Measurements from ENCODE around the gene POC5. TPM values are rescaled to one million over a fixed set of nuclear protein-coding genes. Genes with fewer than 3 reads are reported as not detected.
"Not testable (repeated sequence)": the region's sequence is repeated elsewhere in the genome, so short reads cannot be mapped to it uniquely, and the experiment has no call there.

The POC5 gene
- total RNA-seq, 3 donors from 2014 or later = 7.7 to 13.3 (median 9.5) TPM

DNA sequence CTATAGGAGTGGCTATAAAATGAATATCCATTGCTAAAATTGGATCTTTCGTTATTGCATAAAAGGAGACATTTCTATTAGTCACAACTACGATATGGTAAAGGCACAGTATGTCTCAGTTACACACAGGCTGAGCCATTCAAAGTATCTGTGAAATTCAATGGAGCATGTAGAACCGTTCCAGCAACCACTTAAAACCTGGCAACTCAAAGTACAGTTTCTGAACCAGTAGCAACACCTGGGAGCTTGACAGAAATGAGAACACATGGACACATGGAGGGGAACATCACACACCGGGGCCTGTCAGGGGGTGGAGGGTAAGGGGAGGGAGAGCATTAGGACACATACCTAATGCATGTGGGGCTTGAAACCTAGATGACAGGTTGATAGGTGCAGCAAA, 15.4 kb downstream of the POC5 start:
- Histone ChIP-seq H3K9me3 (no peaks in the 10 kb centered on the region), H3K4me1 (ENCODE audit: low read depth) (no peaks in the 10 kb centered on the region), H3K36me3 (ENCODE audit: low read depth) (no peaks in the 10 kb centered on the region), H3K4me3 (no peak overlapping the region)
- TF ChIP-seq, protein P1, sequence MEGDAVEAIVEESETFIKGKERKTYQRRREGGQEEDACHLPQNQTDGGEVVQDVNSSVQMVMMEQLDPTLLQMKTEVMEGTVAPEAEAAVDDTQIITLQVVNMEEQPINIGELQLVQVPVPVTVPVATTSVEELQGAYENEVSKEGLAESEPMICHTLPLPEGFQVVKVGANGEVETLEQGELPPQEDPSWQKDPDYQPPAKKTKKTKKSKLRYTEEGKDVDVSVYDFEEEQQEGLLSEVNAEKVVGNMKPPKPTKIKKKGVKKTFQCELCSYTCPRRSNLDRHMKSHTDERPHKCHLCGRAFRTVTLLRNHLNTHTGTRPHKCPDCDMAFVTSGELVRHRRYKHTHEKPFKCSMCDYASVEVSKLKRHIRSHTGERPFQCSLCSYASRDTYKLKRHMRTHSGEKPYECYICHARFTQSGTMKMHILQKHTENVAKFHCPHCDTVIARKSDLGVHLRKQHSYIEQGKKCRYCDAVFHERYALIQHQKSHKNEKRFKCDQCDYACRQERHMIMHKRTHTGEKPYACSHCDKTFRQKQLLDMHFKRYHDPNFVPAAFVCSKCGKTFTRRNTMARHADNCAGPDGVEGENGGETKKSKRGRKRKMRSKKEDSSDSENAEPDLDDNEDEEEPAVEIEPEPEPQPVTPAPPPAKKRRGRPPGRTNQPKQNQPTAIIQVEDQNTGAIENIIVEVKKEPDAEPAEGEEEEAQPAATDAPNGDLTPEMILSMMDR (IDR thresholded peaks at IDR 0.05) = no peak
- ATAC-seq (no peak), DNase-seq (no peak)
- intact Hi-C loops (cut with DNase I, micrococcal nuclease) = no loop called here

DNA sequence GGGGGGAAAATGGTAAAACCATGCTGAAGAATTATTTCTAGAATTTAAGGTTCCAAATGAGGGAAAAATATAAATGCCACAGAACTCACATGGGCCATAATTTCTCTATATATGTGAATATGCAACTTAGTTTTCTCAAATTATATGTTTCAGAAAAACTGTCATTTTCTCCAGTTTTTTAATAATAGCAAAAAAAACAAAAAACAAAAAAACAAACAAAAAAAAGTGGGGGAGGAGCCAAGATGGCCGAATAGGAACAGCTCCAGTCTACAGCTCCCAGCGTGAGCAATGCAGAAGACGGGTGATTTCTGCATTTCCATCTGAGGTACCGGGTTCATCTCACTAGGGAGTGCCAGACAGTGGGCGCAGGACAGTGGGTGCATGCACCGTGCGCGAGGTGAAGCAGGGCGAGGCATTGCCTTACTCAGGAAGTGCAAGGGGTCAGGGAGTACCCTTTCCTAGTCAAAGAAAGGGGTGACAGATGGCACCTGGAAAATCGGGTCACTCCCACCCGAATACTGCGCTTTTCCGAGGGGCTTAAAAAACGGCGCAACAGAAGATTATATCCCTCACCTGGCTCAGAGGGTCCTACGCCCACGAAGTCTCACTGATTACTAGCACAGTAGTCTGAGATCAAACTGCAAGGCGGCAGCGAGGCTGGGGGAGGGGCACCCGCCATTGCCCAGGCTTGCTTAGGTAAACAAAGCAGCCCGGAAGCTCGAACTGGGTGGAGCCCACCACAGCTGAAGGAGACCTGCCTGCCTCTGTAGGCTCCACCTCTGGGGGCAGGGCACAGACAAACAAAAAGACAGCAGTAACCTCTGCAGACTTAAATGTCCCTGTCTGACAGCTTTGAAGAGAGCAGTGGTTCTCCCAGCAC, 21.5 kb downstream of the POC5 start:
- ATAC-seq; H3K4me1 ChIP-seq (ENCODE audit: low read depth); DNase-seq; intact Hi-C loops (cut with DNase I, micrococcal nuclease); H3K9me3 ChIP-seq; H3K36me3 ChIP-seq (ENCODE audit: low read depth); H3K4me3 ChIP-seq: not testable (repeated sequence)

DNA sequence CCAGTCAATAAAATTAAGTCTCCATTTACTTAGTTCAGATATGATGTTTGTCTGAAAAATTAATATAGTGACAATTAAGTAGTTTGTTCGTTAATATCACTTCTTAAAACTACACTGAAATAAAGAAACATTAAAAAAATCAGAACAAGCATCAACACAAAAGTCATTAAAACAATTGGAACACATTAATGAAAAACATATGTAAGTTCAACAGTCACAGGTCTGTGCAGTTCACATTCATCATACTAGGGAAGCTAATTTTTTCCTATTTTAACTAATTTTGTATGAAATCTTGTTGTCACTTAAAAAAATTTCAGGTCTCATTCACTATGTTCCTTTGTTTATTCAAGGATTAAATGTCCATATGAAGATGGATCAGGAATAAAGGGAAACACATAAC, 22.5 kb downstream of the POC5 start:
- no peak for DNase-seq
- H3K9me3 ChIP-seq = no peaks in the 10 kb centered on the region
- H3K4me3 ChIP-seq = no peak overlapping the region
- intact Hi-C loops (cut with DNase I, micrococcal nuclease) = no loop called here
- no peak for ATAC-seq
- no peaks in the 10 kb centered on the region for H3K4me1 ChIP-seq (ENCODE audit: low read depth)
- TF ChIP-seq, protein P1 (IDR thresholded peaks at IDR 0.05) = no peak
- no peaks in the 10 kb centered on the region for H3K36me3 ChIP-seq (ENCODE audit: low read depth)

DNA sequence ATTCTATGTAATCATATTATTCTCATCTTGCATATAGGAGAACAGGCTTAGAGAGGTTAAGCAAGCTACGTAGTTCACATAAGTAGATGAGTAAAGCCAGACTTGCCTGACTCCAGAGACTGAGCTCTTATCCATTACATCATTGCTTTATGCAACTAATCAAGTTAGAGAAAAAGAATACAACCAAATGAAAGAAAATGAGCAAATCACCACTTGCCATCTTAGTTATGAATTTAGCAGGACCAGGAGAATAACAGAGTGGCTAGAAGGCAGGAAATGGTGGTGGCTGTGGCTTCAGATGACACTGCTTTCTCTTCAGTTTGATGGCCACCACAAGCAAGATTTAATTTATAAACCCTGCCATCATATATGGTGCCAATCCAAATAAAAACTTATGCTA, 26.6 kb downstream of the POC5 start:
- TF ChIP-seq, protein P1 (IDR thresholded peaks at IDR 0.05) = no peak
- ATAC-seq = no peak
- Histone ChIP-seq H3K9me3 (no peaks in the 10 kb centered on the region), H3K4me1 (ENCODE audit: low read depth) (no peaks in the 10 kb centered on the region), H3K4me3 (no peak overlapping the region), H3K36me3 (ENCODE audit: low read depth) (no peaks in the 10 kb centered on the region)
- intact Hi-C loops (cut with DNase I, micrococcal nuclease) = no loop called here
- no peak for DNase-seq

DNA sequence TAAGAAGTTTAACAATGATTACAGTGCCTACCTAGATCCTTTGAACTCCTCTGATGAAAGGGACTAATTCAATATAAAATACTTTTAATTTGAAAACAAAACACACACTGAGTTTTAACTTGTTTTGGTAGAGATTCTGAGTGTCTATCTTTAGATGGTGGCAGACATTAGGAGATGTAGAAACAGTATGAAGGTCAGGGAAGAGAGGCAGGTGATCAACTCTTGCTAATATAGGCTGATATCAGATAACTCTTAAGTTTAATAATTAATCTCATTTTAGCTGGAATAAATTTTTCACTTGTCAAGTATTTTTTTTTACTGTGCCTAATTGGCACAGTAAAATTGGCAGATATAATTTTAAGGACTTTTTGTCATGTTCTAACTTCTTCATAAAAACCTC, 30.8 kb downstream of the POC5 start:
- ATAC-seq (no peak), DNase-seq (no peak)
- Histone ChIP-seq H3K4me3 (no peak overlapping the region), H3K36me3 (ENCODE audit: low read depth) (no peaks in the 10 kb centered on the region), H3K4me1 (ENCODE audit: low read depth) (no peaks in the 10 kb centered on the region), H3K9me3 (no peaks in the 10 kb centered on the region)
- intact Hi-C loops (cut with DNase I, micrococcal nuclease) = no loop called here
- TF ChIP-seq, protein P1 (IDR thresholded peaks at IDR 0.05) = no peak

DNA sequence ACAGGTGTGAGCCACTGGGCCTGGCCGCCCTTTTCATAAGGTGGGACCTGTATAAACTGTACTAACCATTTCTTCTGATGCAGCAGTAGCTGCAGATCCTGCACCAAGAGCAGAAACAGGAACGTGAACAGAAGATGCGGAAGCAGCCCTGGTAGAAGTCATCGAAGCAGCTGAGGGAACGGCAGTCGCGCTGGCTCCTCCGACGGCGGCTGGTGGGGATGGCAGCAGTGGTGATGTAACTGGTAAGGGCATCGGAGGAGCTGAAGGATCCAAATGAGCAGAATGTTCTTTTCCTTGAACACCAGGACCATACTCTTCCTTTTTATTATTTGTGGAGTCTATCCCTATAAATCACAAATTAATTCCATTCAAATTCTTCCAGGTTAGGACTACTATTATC, 32.1 kb downstream of the POC5 start:
- H3K36me3 ChIP-seq (ENCODE audit: low read depth) = no peaks in the 10 kb centered on the region
- ATAC-seq = no peak
- no peaks in the 10 kb centered on the region for H3K4me1 ChIP-seq (ENCODE audit: low read depth)
- no peak overlapping the region for H3K4me3 ChIP-seq
- intact Hi-C loops (cut with DNase I, micrococcal nuclease) = no loop called here
- H3K9me3 ChIP-seq = no peaks in the 10 kb centered on the region
- TF ChIP-seq, protein P1 (IDR thresholded peaks at IDR 0.05) = no peak
- no peak for DNase-seq

All from mucosa of descending colon (tissue), 3 donors.